GM18907 (cell line): ENCODE measurements around the gene GRID1.
"Not testable (repeated sequence)": the region's sequence is repeated elsewhere in the genome, so short reads cannot be mapped to it uniquely, and the experiment has no call there.

Experiments
- ATAC-seq: cut with Tn5 transposase; IDR thresholded peaks from one replicate; pipeline ENCODE4 v1.9.1; 2021; ENCODE audit warnings: mild to moderate bottlenecking, moderate library complexity; ENCODE audit not compliant: unreplicated experiment

GRID1 gene

DNA sequence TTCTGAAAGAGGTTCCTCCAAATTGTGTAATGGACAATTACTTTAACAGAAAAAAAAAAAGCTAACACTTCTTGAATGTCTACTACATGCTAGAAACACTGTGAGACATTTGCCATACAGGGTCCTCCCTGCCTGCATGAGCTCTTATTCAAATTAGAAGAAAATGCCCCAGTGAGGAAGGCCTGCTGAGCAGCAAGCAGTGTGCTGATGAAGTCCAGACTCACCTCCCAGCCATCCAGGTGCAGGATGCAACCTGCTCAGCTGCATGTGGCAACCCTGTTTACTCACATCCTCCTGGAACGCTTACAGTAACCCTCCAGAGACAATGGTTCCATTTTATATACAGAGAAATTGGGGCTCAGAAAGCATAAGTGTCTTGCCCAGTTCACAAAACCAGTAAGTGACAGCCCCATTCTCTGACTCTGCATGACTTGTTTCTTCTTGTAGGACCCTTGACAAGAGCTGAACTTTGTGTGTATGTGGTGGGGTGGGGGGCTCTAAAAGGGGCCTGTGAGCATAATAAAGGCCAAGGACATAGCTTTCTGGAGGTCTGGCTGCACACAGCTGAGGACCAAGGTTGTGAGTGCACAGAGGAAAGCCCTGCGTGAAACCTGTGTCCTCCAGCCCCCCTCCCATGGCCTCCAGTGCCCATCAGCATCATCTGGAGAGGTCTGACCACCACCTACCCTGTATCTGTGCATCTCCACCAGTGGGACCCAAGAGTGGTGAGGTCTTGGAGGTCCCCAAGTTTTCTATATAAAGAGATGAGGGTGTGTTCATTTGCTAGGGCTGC, 387.8 kb downstream of the GRID1 start:
- no peak for ATAC-seq

DNA sequence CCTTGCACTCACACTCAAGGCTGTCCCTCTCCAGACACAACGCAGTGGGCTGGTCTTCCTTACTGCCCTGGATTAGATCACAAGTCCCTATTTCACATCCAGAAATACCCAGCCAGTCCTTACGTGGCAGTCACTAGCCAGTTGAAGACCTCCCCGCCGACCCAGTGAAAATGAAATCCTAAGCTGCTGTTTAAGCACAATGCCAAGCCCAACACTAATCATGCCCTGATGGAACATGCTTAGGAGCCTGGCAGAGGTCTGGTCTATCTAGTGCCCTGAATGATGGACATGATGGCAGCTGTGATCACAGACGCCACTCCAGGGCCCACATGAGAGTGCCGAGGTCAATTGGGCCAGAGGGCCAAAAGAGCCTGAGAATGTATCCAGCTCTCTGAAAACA, 389.0 kb downstream of the GRID1 start:
- ATAC-seq, result no peak

DNA sequence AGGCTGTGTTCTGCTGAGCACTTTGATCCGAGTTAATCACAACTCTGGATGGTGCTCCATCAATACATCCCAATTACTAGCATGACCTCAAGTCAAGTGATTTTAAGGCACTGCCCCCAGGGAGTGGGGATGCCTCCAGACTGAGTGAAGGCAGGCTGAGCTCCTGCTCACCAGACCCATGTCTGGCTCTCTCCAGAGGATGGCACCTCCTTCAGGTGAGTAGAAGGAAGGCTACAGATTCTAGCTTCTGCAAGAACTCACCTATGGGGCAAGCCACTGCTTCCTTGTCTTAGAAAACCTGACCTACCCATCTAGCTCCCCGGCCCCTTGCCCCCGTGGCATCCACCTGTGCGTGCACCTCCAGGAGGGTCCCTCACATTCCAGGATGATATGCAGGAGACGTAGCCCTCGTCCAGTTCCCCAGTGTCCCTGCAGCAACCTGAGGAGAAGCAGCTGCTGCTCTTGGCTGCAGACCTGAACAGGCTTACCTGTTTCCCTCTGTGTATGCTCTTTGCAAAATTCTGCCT, 390.3 kb downstream of the GRID1 start:
- ATAC-seq, result no peak

DNA sequence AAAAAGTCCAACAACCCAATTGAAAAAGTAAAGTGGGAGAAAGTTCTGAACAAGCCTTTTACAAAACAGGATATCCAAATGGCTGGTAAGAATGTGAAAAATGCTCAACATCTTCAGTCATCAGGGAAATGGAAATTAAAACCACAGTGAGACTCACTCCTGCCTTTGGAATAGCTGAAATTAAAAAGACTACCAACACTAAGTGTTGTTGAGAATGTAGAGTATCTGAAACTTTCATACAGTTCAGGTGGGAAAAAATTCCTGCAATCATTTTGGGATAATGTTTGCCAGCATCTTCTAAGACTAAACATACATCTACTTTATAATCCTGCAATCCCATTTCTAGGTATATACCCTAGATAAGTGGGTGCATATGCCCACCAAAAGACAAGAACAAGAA, 395.1 kb downstream of the GRID1 start:
- no peak for ATAC-seq

DNA sequence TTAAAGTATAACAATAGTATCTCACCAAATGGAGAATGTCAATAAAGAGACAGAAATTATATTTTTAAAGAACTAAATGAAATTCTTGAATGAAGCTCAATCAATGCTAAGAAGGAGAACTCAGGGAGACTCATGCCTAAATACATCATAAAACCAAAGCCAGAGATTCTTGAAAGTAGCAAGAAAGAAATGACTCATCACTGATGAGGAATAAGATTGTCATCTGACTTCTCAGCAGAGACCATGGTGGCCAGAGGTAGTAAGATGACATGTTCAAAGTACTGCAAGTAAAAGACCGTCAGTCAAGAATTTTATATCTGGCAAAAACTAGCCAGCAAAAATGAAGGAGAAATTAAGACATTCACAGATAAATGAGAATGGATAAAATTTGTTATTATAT, 399.0 kb downstream of the GRID1 start:
- peak; percentile 73 for ATAC-seq

DNA sequence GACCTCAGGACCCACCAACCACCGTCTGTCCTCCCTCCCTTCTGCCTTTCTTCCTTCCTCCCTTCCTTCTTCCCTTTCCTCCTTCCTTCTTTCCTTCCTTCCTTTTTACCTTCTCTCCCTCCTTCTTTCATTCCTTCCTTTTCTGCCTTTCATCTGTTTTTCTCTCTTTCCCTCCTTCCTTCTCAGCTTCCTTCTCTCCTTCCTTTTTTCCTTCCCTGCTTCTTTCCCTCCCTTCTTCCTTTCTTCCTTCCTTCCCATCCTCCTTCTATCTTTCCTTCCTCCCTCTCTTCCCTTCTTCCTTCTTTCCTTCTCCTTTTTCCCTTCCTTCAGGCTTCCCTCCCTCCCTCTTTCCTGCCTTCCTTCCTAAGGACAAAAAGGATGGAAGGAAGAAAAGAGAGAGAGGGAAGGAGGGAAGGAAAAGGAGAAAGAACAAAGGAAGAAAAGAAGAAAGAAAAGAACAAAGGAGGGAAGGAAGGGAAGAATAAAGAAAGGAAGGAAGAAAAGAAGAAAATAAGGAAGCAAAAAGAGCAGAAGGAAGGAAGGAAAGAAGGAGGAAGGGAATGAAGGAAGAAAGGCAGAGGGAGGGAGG, 405.0 kb downstream of the GRID1 start:
- ATAC-seq, result no peak

DNA sequence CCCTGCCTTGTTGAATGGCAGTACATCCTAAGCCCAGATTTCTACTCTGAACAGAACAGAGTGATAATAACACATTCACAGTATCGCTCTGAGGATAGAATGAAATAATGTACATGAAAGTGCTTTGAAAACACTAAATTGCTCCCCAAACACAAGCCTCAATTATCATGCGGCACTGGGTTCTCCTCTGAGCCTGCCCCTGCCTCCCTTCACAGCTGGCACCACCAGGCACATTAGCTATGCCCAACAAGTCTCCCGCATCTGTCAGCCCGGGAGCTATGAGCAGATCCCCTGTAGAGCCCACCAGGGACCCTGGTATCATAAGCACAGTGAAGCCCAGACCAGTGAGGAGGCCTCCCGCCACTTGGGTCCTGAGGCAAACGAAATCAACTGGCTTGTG, 405.5 kb downstream of the GRID1 start:
- no peak for ATAC-seq

DNA sequence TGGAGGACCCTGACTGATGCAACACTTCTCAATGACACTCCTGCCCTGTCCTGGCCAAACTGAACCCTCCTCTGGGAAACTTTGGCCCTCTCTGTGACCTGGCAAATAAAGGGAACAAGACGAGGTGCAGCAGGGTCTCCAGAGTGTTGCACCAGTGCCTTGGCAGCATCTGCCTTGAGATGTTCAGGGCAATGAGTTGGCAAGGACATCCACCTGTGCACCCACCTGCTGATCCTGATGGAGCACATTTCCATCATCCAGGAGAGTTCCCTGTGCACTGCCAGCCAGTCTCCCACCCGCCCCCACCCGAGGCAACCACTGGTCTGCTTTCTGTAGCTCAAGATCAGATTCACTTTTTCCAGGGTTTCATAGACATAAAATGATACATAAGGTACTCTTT, 407.4 kb downstream of the GRID1 start:
- ATAC-seq, result no peak

DNA sequence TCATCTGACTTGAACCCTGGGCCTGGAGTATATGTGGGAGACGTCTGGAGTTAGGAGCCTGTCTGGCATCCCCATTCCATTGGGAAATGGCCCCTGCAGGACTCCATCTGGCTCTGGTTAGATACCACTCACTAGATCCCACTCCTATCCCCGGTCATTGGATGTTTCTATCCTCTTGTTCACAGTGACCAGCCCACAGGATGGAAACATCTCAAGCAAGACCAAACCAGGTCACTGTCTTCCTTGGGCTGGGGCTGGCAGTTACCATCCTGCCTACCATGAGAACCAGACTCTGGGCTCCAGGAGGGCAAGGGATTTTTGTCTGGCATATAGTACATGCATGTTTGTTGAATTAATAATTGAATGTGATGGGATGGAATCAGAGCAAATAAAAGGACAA, 415.7 kb downstream of the GRID1 start:
- no peak for ATAC-seq

DNA sequence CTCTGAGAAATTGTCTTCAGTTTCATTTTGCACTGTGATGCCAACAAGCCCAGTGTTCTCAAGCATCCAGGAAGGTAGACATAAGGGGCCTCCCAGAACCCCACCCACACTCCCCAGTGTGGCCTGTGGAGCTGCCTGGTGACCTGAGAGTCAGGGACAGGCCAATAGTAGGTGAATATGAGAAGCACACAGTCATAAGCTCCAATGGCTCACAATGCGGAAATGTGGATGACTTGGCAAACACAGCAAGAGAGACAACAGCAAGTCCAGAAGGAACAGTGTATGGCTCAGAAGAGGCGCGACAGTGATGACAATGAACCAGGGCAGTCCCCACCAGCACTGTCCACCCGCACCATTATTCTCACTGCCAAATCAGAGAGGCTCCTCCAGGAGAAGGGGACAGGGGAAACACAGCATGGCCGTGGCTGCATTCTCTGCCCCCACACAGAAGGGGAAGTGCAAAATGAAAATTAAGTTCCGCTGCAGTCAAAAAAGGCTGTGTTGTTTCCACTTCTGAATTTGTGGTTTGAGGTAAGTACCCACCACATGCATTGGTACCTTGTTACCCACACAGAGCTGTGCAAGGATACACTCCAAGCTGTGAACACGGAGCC, 419.8 kb downstream of the GRID1 start:
- peak; percentile 96 for ATAC-seq

DNA sequence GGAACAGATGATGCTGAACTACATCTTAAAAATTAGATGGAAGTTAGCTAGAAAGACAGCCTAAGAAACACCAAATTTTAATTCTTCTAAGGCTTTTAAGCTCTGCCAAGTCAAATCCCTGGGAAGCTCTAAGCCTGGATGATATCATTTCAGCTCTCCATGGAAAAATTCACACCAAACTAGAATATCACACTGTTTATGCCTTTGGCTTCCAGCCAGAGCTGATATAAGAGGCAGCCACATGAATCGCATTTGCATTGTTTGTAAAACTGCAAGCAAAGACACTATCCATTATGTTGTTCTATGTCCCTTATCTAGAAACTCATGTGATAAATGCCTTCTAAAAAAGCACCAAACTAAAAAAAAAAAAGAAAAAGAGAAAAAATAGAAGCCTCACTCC, 430.4 kb downstream of the GRID1 start:
- ATAC-seq, result no peak

DNA sequence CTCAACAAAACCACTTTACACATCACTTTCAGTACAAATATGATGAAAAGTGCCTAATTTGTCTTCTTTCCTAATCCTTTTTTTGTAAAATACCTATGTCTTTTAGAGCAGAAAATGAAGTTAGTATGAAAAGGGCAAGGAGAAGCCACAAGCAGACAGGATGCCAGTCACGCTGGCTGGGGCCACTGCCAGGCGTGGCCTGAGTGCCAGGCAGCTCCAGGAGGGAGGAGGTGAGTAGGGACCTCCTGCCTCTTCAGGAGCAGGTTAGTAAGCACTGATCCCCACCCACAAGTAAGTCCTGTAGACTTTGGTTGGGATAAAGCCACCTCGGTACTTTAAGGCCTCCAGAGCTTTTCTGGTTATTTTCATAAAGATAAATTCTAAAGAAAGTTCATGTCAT, 432.0 kb downstream of the GRID1 start:
- no peak for ATAC-seq

DNA sequence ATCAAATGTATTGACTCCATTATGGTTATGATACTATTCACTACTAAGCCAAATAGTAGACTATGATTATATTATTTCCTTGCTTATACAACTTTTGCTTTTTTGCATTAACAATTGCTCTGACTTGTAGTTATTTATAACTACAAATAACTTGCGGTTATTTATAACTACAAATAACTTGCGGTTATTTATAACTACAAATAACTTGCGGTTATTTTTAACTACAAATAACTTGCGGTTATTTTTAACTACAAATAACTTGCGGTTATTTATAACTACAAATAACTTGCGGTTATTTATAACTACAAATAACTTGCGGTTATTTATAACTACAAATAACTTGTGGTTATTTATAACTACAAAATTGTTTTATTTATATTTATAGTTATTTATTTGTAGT, 436.6 kb downstream of the GRID1 start:
- ATAC-seq, result not testable (repeated sequence)

DNA sequence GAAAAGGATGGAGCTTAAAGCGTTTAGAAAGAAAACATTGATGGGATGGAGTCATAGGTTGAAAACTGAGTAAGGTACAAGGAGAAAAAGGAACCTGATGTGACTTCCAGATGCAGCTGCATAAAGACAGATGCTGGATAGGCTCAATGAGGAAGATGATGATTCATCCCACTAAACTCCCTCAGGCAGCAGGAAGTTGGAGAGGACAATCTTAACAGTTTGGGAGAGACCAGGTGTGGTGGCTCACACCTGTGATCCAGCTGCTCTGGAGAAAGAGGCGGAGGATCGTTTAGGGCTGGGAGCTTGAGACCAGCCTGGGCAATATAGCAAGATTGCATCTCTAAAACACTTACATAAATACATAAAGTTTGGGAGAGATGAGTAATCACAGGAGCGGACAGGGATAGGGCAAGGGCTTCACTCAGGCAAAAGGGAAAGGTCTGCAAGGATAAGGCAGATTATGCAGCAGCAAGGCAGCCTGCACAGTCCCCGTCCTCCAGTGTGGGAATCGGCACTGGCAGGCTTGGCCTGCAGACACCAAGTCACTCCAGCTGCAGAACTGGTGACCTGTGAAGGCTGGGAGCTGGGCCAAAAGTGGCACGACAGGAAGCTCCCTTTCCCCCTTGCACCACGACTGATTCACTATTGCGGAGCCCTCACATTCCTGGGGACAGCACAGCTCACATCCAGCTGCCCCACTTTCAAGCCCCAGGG, 438.5 kb downstream of the GRID1 start:
- ATAC-seq, result no peak

DNA sequence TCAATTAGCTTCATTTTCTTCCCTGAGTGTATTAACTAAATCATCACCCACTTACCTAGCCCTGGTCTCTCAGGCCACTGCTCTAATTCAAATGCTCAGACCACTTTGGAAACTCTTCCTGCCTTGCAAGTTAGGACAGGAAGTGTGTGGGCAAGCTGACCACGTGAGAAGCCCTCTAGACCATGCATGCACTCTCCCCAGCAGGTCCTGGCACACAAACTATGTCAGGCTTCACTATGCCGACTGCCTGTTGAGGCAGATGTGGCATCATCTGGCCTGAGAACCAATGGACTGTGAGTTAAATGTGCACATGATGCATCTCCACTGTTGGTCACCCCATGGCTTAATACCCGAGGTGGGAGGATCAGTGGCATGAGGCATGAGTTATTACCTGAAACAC, 439.6 kb downstream of the GRID1 start:
- ATAC-seq, result peak; percentile 61

DNA sequence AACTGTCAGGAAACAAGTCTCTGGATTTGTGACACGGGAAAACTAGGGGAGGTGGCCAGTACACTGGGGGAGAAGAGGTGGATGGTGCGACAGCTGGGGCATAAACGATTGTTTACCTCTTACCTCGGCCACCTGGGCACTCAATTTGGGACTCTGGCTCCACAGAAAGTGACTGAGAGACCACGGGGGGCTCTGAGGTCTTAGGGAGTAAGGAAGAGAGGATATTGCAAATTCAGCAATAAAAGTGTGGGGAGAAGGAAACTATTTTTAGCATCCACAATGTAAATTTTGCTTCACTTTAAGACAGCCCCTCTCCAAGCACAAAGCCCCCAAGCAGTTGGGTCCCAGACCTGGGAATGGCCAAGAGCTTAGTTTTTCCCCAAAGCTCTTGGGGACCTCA, 440.5 kb downstream of the GRID1 start:
- ATAC-seq, result no peak

DNA sequence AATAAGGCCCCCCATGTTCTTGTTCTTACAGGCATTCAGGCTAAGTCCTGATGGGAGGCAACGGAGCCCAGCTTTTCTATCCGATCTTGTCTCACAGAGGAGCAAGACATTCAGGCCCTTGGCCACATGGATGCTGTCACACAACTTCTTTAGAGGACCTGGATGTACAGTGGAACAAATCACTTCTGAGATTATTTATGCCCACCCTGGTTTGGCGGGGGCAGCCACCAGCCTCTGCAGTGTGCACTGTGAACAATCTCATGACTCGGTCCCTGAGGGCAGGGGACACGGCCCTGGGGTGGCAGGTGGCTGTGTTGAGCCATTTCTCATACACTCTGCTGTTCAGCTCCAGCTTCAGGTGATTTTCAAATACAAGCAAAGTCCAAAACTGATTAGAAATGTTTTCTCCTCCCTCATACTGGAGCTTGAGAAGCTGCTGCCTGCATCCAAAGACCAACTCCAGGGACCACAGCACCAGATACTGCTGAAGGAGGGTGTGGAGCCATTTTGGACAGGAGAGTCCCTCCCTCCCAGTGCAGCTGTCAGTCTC, 441.3 kb downstream of the GRID1 start:
- ATAC-seq, result no peak

DNA sequence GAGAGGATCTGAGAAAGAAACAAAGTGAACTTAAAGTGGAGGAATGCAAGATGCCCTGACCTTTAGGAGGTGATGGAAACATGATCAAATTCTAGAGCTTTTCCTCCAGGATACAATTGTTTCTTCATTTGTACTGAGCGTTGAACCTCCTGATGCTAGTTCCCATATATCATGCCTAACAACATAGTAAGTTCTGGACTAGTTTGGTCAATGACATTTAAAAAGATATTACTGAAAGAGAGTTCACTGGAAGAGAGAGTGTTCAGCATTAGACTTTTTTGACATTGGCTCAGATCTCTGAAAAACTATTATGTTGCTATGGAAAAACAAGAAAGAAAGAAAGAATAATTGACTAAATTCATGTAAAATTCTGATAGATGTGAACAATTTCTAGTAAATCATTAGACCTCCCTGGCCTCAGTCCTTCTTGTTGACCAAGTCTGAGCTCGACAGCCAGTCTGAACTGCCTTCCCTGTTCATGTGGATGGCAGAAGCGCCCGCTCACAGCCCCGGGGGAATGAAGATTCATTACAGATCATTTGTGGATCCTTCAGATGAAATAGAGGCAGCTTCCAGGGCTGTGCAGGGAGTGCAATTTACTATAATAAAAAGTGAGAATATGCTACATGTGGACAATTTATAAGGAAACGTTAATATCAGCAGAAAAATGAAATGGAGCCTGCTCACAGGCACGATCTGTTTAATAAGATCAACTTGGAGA, 442.1 kb downstream of the GRID1 start:
- ATAC-seq, result no peak

DNA sequence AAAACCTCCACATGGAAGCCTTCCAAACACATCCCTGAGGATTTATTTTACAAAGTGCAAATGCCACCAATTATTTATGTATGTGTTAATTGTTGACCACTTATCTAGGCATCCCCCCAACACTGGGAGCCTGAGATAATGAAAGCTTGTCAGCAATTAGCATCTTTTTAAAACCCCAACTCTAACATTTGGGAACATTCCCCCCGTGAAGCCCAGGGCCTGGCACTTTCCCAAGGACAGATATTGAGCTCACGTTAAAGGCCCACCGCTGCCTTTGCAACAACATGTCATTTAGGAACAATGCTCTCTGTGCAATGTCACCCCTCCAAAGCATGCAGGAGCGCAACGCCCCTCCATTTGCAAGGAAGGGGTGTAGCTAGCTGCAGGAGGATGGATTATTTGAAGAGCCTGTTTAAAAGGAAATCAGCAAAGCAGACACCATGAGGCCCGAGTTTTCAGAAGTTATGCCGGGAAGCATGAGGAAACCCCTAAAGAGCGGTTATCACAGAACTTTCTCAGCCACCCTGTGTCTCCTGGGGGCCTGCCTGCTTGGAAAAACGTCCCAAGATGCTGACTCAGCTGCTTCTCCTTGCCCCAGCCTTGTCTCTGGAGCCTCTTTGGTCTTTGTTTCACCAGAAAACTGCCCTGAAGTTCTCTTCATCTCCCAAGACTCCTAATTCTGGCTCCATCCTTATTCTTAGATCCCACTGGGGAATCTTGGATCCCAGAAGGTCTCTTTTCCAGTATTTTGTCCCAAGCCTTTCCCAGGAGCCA, 444.1 kb downstream of the GRID1 start:
- no peak for ATAC-seq

DNA sequence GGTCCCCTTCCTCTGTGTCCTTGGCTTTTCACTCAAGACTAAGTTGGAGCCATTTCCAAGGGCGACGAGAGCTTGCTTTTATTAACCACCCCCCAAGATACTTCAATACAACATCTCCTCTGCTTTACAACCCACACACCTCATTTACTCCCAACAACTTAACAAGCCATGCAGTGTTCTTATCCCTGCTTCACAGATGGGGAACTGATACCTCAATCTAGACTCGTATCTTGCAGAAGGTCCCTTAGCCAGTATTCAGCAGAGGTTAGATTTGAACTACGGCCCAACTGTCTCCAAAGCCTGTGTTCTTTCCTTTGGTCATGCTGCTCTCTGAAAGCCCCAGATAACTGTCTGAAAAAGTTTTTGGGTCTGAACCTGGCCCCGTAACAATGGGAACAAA, 444.8 kb downstream of the GRID1 start:
- ATAC-seq, result no peak
